Activated CD4-positive, alpha-beta memory T cell treated with anti-CD3 and anti-CD28 coated beads, Interleukin-2, amount 10 ng/mL, durations not matched to agents 7 days and 5 days (primary cell): ENCODE data around the gene VEZF1. TPM values are rescaled to one million over a fixed set of nuclear protein-coding genes. Genes with fewer than 3 reads are reported as not detected.

Source experiments
- CTCF ChIA-PET: fragments of 350-600 bp; sonication (Branson Sonifier 250); formaldehyde crosslinking; loops from one replicate; lab custom pipeline; 2021; ENCODE audit warnings: antibody characterized with exemption, inconsistent platforms; lab: Charles Lee
- POLR2A ChIA-PET: fragments of 350-600 bp; sonication (Branson Sonifier 250); formaldehyde crosslinking; loops from one replicate; lab custom pipeline; 2021; ENCODE audit warnings: antibody characterized with exemption; lab: Charles Lee
- DNase-seq: peaks from one replicate; pipeline ENCODE4 v3.0.0-alpha.2; 2020
- H3K27ac Mint-ChIP-seq: one replicate; pipeline ENCODE4 v1.8.0; 2021; ENCODE audit warnings: mild to moderate bottlenecking, mixed read lengths
- H3K27me3 Mint-ChIP-seq: one replicate; pipeline ENCODE4 v1.8.0; 2021; ENCODE audit warnings: mixed read lengths
- H3K36me3 Mint-ChIP-seq: one replicate; pipeline ENCODE4 v1.8.0; 2021; ENCODE audit warnings: low read depth, mixed read lengths
- H3K4me1 Mint-ChIP-seq: one replicate; pipeline ENCODE4 v1.8.0; 2021; ENCODE audit warnings: mixed read lengths
- H3K4me3 Mint-ChIP-seq: one replicate; pipeline ENCODE4 v1.8.0; 2021; ENCODE audit warnings: mild to moderate bottlenecking, mixed read lengths
- H3K9me3 Mint-ChIP-seq: one replicate; pipeline ENCODE4 v1.8.0; 2021; ENCODE audit warnings: mixed read lengths
- total RNA-seq, 2 experiments: library from RNA; stranded (reverse); gene quantifications; one replicate each; pipeline ENCODE4 v1.2.3, GENCODE V29; 2021

The VEZF1 gene
- total RNA-seq, 2 experiments from 2014 or later, result 44.6 to 46.6 TPM

GRCh38 chr17:58006560-58006923 is 18.5 kb upstream of the VEZF1 start:
- DNase-seq, result peak; percentile 55
- peak overlapping the region; percentile 99 for H3K27ac Mint-ChIP-seq
- peaks cover 64% of the 10 kb centered on the region for H3K36me3 Mint-ChIP-seq
- peak overlapping the region; percentile 99 for H3K4me3 Mint-ChIP-seq
- ChIA-PET POLR2A (interaction anchor here (0.6 to 4.1 kb wide), 31 partner anchors 10 to 1148 kb away, joined by 3 to 86 read pairs (median 9); partner anchors contain the start of genes DYNLL2, MRPS23, PRR11 and SKA2), CTCF (interaction anchor here (0.8 to 2.7 kb wide), 7 partner anchors 8 to 164 kb away, joined by 3 to 16 read pairs (median 6); partner anchors contain the start of genes DYNLL2 and VEZF1)
- no peaks in the 10 kb centered on the region for H3K9me3 Mint-ChIP-seq
- no peaks in the 10 kb centered on the region for H3K27me3 Mint-ChIP-seq
- H3K4me1 Mint-ChIP-seq, result peaks cover 61% of the 10 kb centered on the region

GRCh38 chr17:58005728-58006559 is 17.9 kb upstream of the VEZF1 start:
- peaks cover 70% of the 10 kb centered on the region for H3K36me3 Mint-ChIP-seq
- POLR2A ChIA-PET, result interaction anchor here (0.6 to 4.1 kb wide), 23 partner anchors 9 to 626 kb away, joined by 3 to 86 read pairs (median 10); partner anchors contain the start of genes DYNLL2, MRPS23 and VEZF1
- peak overlapping the region; percentile 99 for H3K27ac Mint-ChIP-seq
- no peak for DNase-seq
- peak overlapping the region; percentile 99 for H3K4me3 Mint-ChIP-seq
- no peaks in the 10 kb centered on the region for H3K9me3 Mint-ChIP-seq
- peaks cover 67% of the 10 kb centered on the region for H3K4me1 Mint-ChIP-seq
- CTCF ChIA-PET, result interaction anchor here (0.6 to 2.7 kb wide), 4 partner anchors 10 to 165 kb away, joined by 3 to 16 read pairs (median 4); partner anchors contain the start of gene VEZF1
- H3K27me3 Mint-ChIP-seq, result no peaks in the 10 kb centered on the region

- H3K9me3 Mint-ChIP-seq, result no peaks in the 10 kb centered on the region
- H3K4me3 Mint-ChIP-seq, result peak overlapping the region; percentile 99
- peaks cover 73% of the 10 kb centered on the region for H3K36me3 Mint-ChIP-seq
- no peaks in the 10 kb centered on the region for H3K27me3 Mint-ChIP-seq
- CTCF ChIA-PET, result interaction anchor here (2.7 kb wide), 1 partner anchor 9 kb away, joined by 16 read pairs; no protein-coding TSS in a partner anchor
- no peak for DNase-seq
- H3K27ac Mint-ChIP-seq, result peak overlapping the region; percentile 99
- peaks cover 72% of the 10 kb centered on the region for H3K4me1 Mint-ChIP-seq
- POLR2A ChIA-PET, result interaction anchor here (1.2 to 4.1 kb wide), 9 partner anchors 9 to 144 kb away, joined by 4 to 86 read pairs (median 24); partner anchors contain the start of genes DYNLL2 and VEZF1
Measured at GRCh38 chr17:58005031-58005727, 17.1 kb upstream of the VEZF1 start.

GRCh38 chr17:58004060-58004459 is 16.0 kb upstream of the VEZF1 start:
- Mint-ChIP-seq H3K27ac (peak overlapping the region; percentile 34), H3K9me3 (no peaks in the 10 kb centered on the region), H3K27me3 (no peaks in the 10 kb centered on the region), H3K4me3 (peak overlapping the region; percentile 31), H3K36me3 (peaks cover 81% of the 10 kb centered on the region), H3K4me1 (peaks cover 79% of the 10 kb centered on the region)
- ChIA-PET POLR2A (interaction anchor here (1.4 to 4.1 kb wide), 3 partner anchors 11 to 84 kb away, joined by 3 to 61 read pairs (median 4); partner anchors contain the start of gene VEZF1), CTCF (no interaction called here)
- DNase-seq, result no peak

GRCh38 chr17:58002973-58003372 is 14.9 kb upstream of the VEZF1 start:
- H3K36me3 Mint-ChIP-seq, result peaks cover 89% of the 10 kb centered on the region
- peak overlapping the region; percentile 15 for H3K4me3 Mint-ChIP-seq
- ChIA-PET CTCF (interaction anchor here (1.8 kb wide), 1 partner anchor 110 kb away, joined by 4 read pairs; no protein-coding TSS in a partner anchor), POLR2A (interaction anchor here (0.8 to 7.1 kb wide), 4 partner anchors 9 to 81 kb away, joined by 3 to 50 read pairs (median 6); partner anchors contain the start of genes DYNLL2 and VEZF1)
- H3K9me3 Mint-ChIP-seq, result no peaks in the 10 kb centered on the region
- peak overlapping the region; percentile 4 for H3K27ac Mint-ChIP-seq
- peaks cover 74% of the 10 kb centered on the region for H3K4me1 Mint-ChIP-seq
- no peaks in the 10 kb centered on the region for H3K27me3 Mint-ChIP-seq
- DNase-seq, result no peak

GRCh38 chr17:58002154-58002948 is 14.3 kb upstream of the VEZF1 start:
- peaks cover 72% of the 10 kb centered on the region for H3K4me1 Mint-ChIP-seq
- H3K9me3 Mint-ChIP-seq, result no peaks in the 10 kb centered on the region
- peaks cover 89% of the 10 kb centered on the region for H3K36me3 Mint-ChIP-seq
- H3K4me3 Mint-ChIP-seq, result no peak overlapping the region
- DNase-seq, result no peak
- ChIA-PET POLR2A (interaction anchor here (0.8 to 7.1 kb wide), 6 partner anchors 9 to 81 kb away, joined by 3 to 50 read pairs (median 6); partner anchors contain the start of genes DYNLL2 and VEZF1), CTCF (interaction anchor here (0.9 to 11.0 kb wide), 4 partner anchors 9 to 145 kb away, joined by 3 to 137 read pairs (median 16); no protein-coding TSS in a partner anchor)
- H3K27me3 Mint-ChIP-seq, result no peaks in the 10 kb centered on the region
- no peak overlapping the region for H3K27ac Mint-ChIP-seq

- no peak overlapping the region for H3K4me3 Mint-ChIP-seq
- H3K4me1 Mint-ChIP-seq, result peaks cover 79% of the 10 kb centered on the region
- H3K27ac Mint-ChIP-seq, result no peak overlapping the region
- H3K9me3 Mint-ChIP-seq, result no peaks in the 10 kb centered on the region
- CTCF ChIA-PET, result interaction anchor here (0.8 to 11.0 kb wide), 6 partner anchors 8 to 218 kb away, joined by 3 to 137 read pairs (median 4); no protein-coding TSS in a partner anchor
- no peak for DNase-seq
- H3K36me3 Mint-ChIP-seq, result peaks cover 89% of the 10 kb centered on the region
- POLR2A ChIA-PET, result interaction anchor here (0.7 to 7.1 kb wide), 7 partner anchors 9 to 152 kb away, joined by 3 to 50 read pairs (median 4); partner anchors contain the start of genes DYNLL2, MRPS23 and VEZF1
- no peaks in the 10 kb centered on the region for H3K27me3 Mint-ChIP-seq
Measured at GRCh38 chr17:58001461-58002124, 13.5 kb upstream of the VEZF1 start.

GRCh38 chr17:57999496-58000017 is 11.5 kb upstream of the VEZF1 start:
- Mint-ChIP-seq H3K27me3 (no peaks in the 10 kb centered on the region), H3K4me3 (no peak overlapping the region), H3K9me3 (no peaks in the 10 kb centered on the region), H3K27ac (peak overlapping the region; percentile 26), H3K36me3 (peaks cover 76% of the 10 kb centered on the region), H3K4me1 (peaks cover 74% of the 10 kb centered on the region)
- DNase-seq, result no peak
- ChIA-PET POLR2A (interaction anchor here (0.9 to 7.4 kb wide), 10 partner anchors 7 to 150 kb away, joined by 3 to 86 read pairs (median 5); partner anchors contain the start of genes DYNLL2, MRPS23, SRSF1 and VEZF1), CTCF (interaction anchor here (0.6 to 11.0 kb wide), 40 partner anchors 8 to 181 kb away, joined by 3 to 137 read pairs (median 4); partner anchors contain the start of genes MRPS23, SRSF1 and VEZF1)

- Mint-ChIP-seq H3K4me3 (no peak overlapping the region), H3K27me3 (no peaks in the 10 kb centered on the region), H3K27ac (peak overlapping the region; percentile 26), H3K9me3 (no peaks in the 10 kb centered on the region), H3K36me3 (peaks cover 73% of the 10 kb centered on the region), H3K4me1 (peaks cover 75% of the 10 kb centered on the region)
- CTCF ChIA-PET, result interaction anchor here (0.6 to 11.0 kb wide), 36 partner anchors 8 to 181 kb away, joined by 3 to 137 read pairs (median 4); partner anchors contain the start of genes MRPS23, SRSF1 and VEZF1
- POLR2A ChIA-PET, result interaction anchor here (0.9 to 7.4 kb wide), 10 partner anchors 7 to 149 kb away, joined by 3 to 86 read pairs (median 5); partner anchors contain the start of genes DYNLL2, MRPS23, SRSF1 and VEZF1
- DNase-seq, result no peak
Measured at GRCh38 chr17:57999010-57999495, 11.0 kb upstream of the VEZF1 start.

- H3K9me3 Mint-ChIP-seq, result no peaks in the 10 kb centered on the region
- ChIA-PET POLR2A (interaction anchor here (1.0 to 7.4 kb wide), 6 partner anchors 8 to 149 kb away, joined by 3 to 86 read pairs (median 8); partner anchors contain the start of genes SRSF1 and VEZF1), CTCF (interaction anchor here (0.8 to 11.0 kb wide), 8 partner anchors 9 to 218 kb away, joined by 3 to 137 read pairs (median 12); partner anchors contain the start of gene SRSF1)
- H3K4me3 Mint-ChIP-seq, result no peak overlapping the region
- peaks cover 69% of the 10 kb centered on the region for H3K4me1 Mint-ChIP-seq
- H3K36me3 Mint-ChIP-seq, result peaks cover 60% of the 10 kb centered on the region
- DNase-seq, result no peak
- no peaks in the 10 kb centered on the region for H3K27me3 Mint-ChIP-seq
- H3K27ac Mint-ChIP-seq, result no peak overlapping the region
Measured at GRCh38 chr17:57997085-57997809, 9.2 kb upstream of the VEZF1 start.
